HG03342 (cell line): Measurements from ENCODE around the gene RPUSD2.

Experiments
- ATAC-seq: cut with Tn5 transposase; IDR thresholded peaks from one replicate; pipeline ENCODE4 v1.9.1; 2021; ENCODE audit warnings: mild to moderate bottlenecking, moderate library complexity; ENCODE audit not compliant: unreplicated experiment

The RPUSD2 gene

GRCh38 chr15:40618906-40619305 lies 49.8 kb downstream of the RPUSD2 start:
- no peak for ATAC-seq

GRCh38 chr15:40623361-40623760 lies 54.3 kb downstream of the RPUSD2 start:
- no peak for ATAC-seq
